WI38 (cell line): ENCODE results near the gene IFITM2.
A peak's percentile ranks its signal among the peaks of the same experiment; 100 is the strongest.
"Not testable (repeated sequence)": the region's sequence is repeated elsewhere in the genome, so short reads cannot be mapped to it uniquely, and the experiment has no call there.

Experiments
- H3K4me3 ChIP-seq: 2 replicates; pipeline ENCODE4 v1.5.1; 2011; ENCODE audit warnings: low read depth, mild to moderate bottlenecking, control low read depth, low read length
- CTCF ChIP-seq: IDR thresholded peaks from 2 replicates; pipeline ENCODE4 v1.5.1; 2012; ENCODE audit warnings: low read depth, mild to moderate bottlenecking, control low read depth, low read length

The IFITM2 gene

DNA sequence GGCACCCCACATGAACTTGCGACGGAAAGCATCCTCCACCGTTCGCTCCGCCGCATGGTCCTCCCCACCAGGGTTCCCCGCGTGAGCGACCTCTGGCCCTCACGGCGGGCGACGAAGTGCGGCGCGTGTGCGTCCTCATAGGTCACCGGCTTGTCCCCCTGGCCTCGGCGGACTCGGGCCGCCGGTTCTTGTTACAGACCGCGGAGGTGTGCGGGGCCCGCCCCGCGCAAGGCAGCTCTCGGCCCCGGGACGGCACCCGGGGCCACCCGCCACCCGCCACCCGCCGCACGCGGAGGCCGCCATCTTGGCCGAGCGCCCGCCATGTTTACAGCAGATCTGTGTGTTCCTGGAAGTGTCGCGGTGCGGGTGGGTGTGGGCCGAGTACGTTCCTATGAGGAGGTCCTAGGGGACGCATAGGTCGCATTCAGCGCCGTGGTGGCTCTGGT is 3.5 kb upstream of the IFITM2 start:
- H3K4me3 ChIP-seq, result no peak overlapping the region
- TF ChIP-seq CTCF, result no peak

- TF ChIP-seq CTCF, result peak; percentile 73
- no peak overlapping the region for H3K4me3 ChIP-seq
Observed at GRCh38 chr11:304915-305843, 2.4 kb upstream of the IFITM2 start.

DNA sequence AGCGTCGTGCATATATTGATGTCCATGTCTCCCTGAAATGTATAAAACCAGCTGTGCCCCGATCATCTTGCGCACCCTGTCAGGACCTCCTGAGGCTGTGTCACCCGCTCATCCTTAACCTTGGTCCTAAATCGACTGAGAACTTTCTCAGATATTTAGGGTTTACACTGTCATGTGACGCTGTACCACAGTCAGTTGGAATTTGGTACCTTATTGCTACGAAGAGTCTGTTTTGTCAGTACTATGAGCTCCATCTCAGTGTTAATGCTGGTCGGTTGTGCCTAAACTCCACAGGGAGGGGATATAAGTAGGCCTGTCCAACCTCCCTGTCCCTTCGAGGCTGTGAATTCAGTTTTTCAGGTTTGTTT is 1.8 kb upstream of the IFITM2 start:
- H3K4me3 ChIP-seq, result no peak overlapping the region
- TF ChIP-seq CTCF, result no peak

- no peak for TF ChIP-seq CTCF
- H3K4me3 ChIP-seq, result no peak overlapping the region
Observed at GRCh38 chr11:306645-307371, 808 bp upstream of the IFITM2 start.

DNA sequence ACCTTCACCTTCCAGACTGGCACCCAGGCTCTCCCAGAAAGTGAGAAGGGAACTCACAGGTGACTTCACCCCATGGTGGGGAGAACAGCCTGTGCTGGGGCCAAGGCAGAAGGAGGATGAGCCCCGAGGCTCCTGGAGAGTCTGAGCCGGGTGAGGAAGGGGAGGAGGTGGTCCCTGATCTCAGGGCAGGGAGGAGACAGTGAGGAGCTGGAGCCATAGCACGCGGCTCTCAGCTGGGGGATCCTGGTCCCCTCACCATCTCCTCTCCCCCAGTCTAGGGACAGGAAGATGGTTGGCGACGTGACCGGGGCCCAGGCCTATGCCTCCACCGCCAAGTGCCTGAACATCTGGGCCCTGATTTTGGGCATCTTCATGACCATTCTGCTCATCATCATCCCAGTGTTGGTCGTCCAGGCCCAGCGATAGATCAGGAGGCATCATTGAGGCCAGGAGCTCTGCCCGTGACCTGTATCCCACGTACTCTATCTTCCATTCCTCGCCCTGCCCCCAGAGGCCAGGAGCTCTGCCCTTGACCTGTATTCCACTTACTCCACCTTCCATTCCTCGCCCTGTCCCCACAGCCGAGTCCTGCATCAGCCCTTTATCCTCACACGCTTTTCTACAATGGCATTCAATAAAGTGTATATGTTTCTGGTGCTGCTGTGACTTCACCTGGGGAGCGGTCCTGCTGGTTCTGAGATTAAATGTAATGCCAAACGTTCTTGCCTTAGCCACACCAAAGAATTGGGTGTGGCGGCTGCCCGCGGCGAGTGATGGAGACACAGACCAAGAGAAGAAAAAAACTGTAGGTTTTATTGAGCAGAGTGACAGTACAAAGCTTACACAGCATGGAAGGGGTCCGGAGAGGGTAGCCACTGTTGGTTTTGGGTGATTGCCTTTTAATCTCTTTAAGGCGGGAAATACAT is 1.4 kb downstream of the IFITM2 start:
- H3K4me3 ChIP-seq, result peak overlapping the region; percentile 62

DNA sequence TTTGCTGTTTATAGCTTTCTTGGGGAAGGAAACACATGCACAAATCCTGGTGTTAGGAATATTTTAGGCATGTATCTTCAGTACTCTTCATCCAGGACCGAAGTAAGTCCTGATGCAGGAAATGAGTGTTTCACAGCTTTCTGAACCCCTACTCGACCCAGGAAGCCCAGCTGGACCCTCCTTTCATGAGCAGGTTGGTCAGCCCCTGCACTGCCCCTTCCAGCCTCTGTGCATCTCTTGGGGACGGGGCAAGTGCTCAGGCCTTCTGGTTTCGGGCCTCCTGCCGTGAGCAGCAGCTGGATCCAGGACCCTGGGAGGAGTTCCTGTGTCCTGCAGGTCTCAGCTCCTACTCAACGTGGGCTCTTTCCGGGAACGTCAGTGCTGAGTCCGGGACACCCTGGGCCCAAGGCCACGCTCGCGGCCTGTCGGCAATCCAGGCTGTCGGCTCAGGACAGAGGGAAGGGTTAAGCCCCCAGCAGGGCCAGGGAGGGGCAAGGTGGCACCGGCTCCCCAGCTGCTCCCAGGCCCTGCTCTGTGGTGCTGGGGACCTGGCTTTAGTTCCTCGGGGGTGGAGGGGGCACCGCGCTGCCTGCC is 2.5 kb downstream of the IFITM2 start:
- peak overlapping the region; percentile 62 for H3K4me3 ChIP-seq

- not testable (repeated sequence) for H3K4me3 ChIP-seq
Observed at GRCh38 chr11:311013-311748, 3.6 kb downstream of the IFITM2 start.
